ENCODE measurements around the gene XIST.

- TF ChIP-seq CTCF (IDR thresholded peaks at IDR 0.05; ENCODE audit: control extremely low read depth in 1 of 3, insufficient read depth in 1 of 3, low read depth in 1 of 3, low read length in 3 of 3) (no peak), ATF2 (IDR thresholded peaks at IDR 0.05; ENCODE audit: low read length) (no peak), EP300 (IDR thresholded peaks at IDR 0.05; ENCODE audit: borderline replicate concordance in 1 of 2, low read depth in 2 of 2, low read length in 2 of 2) (no peak), EZH2 (IDR thresholded peaks at IDR 0.05; ENCODE audit: low read depth, low read length, severe bottlenecking) (no peak), RFX5 (IDR thresholded peaks at IDR 0.05; ENCODE audit: borderline replicate concordance, low read depth, low read length) (no peak), POLR2A (IDR thresholded peaks at IDR 0.05; ENCODE audit: control extremely low read depth in 1 of 2, low read depth in 2 of 2, low read length in 2 of 2) (no peak), POU5F1 (IDR thresholded peaks at IDR 0.05; ENCODE audit: low read depth, low read length) (no peak)
These were observed 21.0 kb downstream of the XIST start for GRCh38 chrX:73831500-73831899.
